ENCODE measurements around the gene COA3. TPM values are rescaled to one million over a fixed set of nuclear protein-coding genes. Genes with fewer than 3 reads are reported as not detected.

COA3 gene
- total RNA-seq, 4 donors from 2014 or later: 76.4 to 101 (median 94.8) TPM

DNA sequence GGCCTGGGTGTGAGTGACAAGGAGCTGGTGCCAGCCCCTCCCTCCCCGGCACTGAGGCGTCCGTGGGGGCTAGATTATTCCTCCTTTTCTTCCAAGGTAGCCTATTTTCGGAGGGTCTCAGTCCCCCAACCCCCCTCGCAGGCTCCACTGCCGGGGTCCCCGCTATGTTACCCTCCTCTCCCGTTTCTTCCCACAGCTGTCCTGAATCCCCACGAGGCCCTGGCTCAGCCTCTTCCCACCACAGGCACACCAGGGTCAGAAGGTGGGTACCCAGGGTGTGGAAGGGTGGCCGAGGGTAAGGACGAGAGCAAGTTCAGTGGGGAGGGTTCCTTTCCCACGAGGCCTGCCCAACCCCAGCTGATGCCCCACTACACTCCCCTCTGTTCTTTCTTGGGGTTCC, 36.9 kb downstream of the COA3 start:
- intact Hi-C loops (cut with DNase I): loop anchor here (5.0 kb wide), 1 partner anchor 39 kb away; no protein-coding TSS in a partner anchor
- Histone ChIP-seq H3K27ac (peak overlapping the region; percentile 50 to 82 (median 74)), H3K4me1 (peaks cover 13 to 38% (median 16%) of the 10 kb centered on the region in 3 donors), H3K36me3 (no peaks in the 10 kb centered on the region), H3K9me3 (no peaks in the 10 kb centered on the region), H3K27me3 (peaks cover 0 to 42% (median 0%) of the 10 kb centered on the region in 4 donors), H3K4me3 (peak overlapping the region; percentile 39 to 79 (median 56))
- WGBS, 2 donors: 35 to 54% methylated on average over 4 to 5 of the region's 12 CpGs
- DNase-seq: no peak
- TF ChIP-seq, protein P1, sequence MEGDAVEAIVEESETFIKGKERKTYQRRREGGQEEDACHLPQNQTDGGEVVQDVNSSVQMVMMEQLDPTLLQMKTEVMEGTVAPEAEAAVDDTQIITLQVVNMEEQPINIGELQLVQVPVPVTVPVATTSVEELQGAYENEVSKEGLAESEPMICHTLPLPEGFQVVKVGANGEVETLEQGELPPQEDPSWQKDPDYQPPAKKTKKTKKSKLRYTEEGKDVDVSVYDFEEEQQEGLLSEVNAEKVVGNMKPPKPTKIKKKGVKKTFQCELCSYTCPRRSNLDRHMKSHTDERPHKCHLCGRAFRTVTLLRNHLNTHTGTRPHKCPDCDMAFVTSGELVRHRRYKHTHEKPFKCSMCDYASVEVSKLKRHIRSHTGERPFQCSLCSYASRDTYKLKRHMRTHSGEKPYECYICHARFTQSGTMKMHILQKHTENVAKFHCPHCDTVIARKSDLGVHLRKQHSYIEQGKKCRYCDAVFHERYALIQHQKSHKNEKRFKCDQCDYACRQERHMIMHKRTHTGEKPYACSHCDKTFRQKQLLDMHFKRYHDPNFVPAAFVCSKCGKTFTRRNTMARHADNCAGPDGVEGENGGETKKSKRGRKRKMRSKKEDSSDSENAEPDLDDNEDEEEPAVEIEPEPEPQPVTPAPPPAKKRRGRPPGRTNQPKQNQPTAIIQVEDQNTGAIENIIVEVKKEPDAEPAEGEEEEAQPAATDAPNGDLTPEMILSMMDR (IDR thresholded peaks at IDR 0.05): no peak
- TF ChIP-seq POLR2A (IDR thresholded peaks at IDR 0.05): no peak

DNA sequence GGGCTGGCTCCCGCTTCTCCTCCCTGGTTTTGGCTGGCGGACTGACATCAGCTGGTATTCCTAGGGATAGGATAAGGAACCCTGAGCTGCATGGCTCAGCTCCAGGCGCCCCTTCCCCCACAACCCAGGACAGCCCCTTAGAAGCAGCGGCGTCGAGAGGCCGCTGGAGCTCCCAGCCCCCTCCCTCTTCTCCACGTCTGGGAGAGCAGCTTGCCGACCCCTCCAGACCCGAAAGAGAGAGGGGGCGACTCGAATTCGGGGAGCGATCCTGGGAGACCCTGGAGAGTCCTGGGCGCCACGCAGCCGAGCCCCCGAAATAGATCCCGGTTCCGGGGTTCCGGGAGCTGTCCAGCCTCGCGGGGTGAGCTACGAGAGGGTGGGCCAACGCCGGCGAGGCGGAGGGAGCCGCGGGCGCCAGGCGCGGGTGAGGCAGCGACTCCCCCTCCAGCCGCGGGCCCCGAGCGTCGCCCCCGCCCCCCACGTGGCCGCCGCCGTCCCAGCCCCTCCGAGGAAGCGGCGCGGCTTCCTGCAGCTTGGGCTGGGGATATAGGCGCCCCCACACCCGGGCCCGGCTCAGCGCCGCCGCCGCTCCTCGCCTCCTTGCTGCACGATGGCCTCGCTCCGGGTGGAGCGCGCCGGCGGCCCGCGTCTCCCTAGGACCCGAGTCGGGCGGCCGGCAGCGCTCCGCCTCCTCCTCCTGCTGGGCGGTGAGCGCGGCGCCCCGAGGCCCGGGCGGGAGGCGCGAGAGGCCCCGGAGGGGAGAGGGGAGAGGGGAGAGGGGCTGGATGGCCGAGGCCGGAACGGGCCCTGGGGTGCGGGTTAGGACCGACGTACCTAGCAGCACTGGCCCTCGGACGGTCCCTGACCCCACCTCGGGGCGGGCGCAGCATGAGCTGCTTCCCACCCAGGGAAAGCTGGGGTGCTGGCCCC, 37.6 kb downstream of the COA3 start, which contains the start of gene RAMP2:
TSS of gene RAMP2 (plus strand) at position 576 of the 930 bp plus-strand sequence. CDS start at position 611, 35 bp downstream.
- Histone ChIP-seq H3K4me3 (peak within 1 kb of the TSS; percentile 39 to 79 (median 56)), H3K27ac (peak within 1 kb of the TSS; percentile 50 to 82 (median 74)), H3K27me3 (peaks cover 0 to 38% (median 0%) of the 10 kb centered on the region in 4 donors), H3K36me3 (no peaks in the 10 kb centered on the region), H3K4me1 (peaks cover 13 to 38% (median 16%) of the 10 kb centered on the region in 3 donors), H3K9me3 (no peaks in the 10 kb centered on the region)
- intact Hi-C loops (cut with DNase I): loop anchor here (5.0 kb wide), 1 partner anchor 39 kb away; no protein-coding TSS in a partner anchor
- TF ChIP-seq POLR2A (IDR thresholded peaks at IDR 0.05): no peak
- TF ChIP-seq, protein P1 (IDR thresholded peaks at IDR 0.05): peak in 1 of 6 experiments; percentile 10
- WGBS, 2 donors: 42% methylated on average over 3 of the region's 92 CpGs; no CpG with 5 or more reads in 1 of the 2 donors
- DNase-seq: no peak

DNA sequence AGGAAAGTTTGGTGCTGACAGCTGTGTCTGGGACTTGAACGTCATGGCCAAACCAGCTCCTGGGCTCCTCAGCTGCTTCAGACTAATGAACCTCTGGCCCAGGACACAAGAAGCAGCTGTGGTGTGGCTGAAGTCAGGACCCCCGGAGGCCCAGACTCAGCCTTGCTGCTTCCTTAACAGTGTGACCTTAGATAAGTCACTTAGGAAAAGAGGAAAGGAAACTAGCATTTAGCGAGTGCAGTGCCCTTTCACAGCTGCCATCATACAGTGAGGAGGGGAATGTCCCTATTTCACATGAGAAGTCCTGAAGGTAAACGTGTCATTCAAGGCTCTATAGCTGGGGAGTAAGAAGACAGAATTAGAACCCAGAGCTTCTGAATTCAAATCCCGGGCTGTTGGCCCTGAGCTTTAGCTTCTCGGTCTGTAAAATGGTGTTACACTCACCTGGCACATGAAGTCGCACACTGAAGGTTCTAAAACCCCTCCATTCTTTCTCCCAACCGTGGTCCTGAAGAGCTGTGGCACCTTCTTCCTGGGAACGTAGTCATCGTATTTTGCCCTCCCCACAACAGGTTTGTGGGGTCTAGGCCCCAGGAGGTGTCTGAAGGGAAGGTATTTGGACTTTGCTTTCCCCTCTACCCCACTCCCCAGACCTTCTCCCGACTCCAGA, 38.4 kb downstream of the COA3 start:
- DNase-seq: no peak
- Histone ChIP-seq H3K36me3 (no peaks in the 10 kb centered on the region), H3K4me1 (peaks cover 13 to 43% (median 16%) of the 10 kb centered on the region in 3 donors), H3K27ac (peak overlapping the region; percentile 50 to 82 (median 74)), H3K9me3 (no peaks in the 10 kb centered on the region), H3K27me3 (peaks cover 0 to 38% (median 0%) of the 10 kb centered on the region in 4 donors), H3K4me3 (peak overlapping the region; percentile 39 to 79 (median 56))
- intact Hi-C loops (cut with DNase I): loop anchor here (5.0 kb wide), 1 partner anchor 38 kb away; no protein-coding TSS in a partner anchor
- TF ChIP-seq, protein P1 (IDR thresholded peaks at IDR 0.05): no peak
- TF ChIP-seq POLR2A (IDR thresholded peaks at IDR 0.05): no peak
- WGBS, 2 donors: 51 to 54% methylated on average over 10 to 11 of the region's 11 CpGs

DNA sequence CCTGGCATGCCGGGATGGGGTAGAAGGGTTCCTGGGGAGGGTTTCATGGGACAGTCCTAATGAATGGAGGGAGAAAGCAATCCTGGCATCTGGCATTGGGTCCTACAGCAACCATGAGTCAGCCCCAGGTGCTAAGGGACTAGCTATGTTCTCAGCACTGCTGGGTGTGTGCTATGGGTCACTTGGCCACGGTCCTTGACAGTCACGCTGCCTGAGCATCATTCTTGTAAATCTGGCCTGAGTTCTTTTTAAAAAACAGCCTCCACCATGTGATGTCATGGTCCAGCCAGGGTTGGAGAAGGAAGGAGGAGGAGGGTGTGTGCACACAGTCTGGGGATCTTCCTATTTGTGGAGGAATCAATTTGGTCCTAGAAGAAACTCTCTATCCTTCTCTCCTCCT, 43.7 kb downstream of the COA3 start:
- no peak for DNase-seq
- no peaks in the 10 kb centered on the region for H3K36me3 ChIP-seq
- H3K4me1 ChIP-seq: peaks cover 0 to 33% (median 11%) of the 10 kb centered on the region in 3 donors
- 72 to 86% methylated on average over 1 to 3 of the region's 3 CpGs for WGBS, 2 donors
- no peaks in the 10 kb centered on the region for H3K9me3 ChIP-seq
- H3K27ac ChIP-seq: peak overlapping the region in 3 of 4 donors; percentile 39 to 57 (median 39)
- no peak overlapping the region for H3K4me3 ChIP-seq
- H3K27me3 ChIP-seq: peaks cover 0 to 3% (median 0%) of the 10 kb centered on the region in 4 donors
- intact Hi-C loops (cut with DNase I): no loop called here
- TF ChIP-seq, protein P1 (IDR thresholded peaks at IDR 0.05): no peak
- TF ChIP-seq POLR2A (IDR thresholded peaks at IDR 0.05): no peak

Data from esophagus squamous epithelium (tissue), 5 donors.